Mesothelial cell of epicardium (in vitro differentiated cells): Measurements from ENCODE around the gene DFFA. TPM values are rescaled to one million over a fixed set of nuclear protein-coding genes. Genes with fewer than 3 reads are reported as not detected.
"Not testable (repeated sequence)": the region's sequence is repeated elsewhere in the genome, so short reads cannot be mapped to it uniquely, and the experiment has no call there.

Experiments
- DNase-seq, 2 experiments: peaks; one replicate each; pipeline ENCODE4 v3.0.0; 2021; ENCODE audit warnings: low spot score in 2 of 2; ENCODE audit not compliant: unreplicated experiment in 2 of 2
- H3K27ac Mint-ChIP-seq: 2 replicates; pipeline ENCODE4 v1.8.0; 2021; ENCODE audit warnings: mixed read lengths
- H3K27me3 Mint-ChIP-seq: 2 replicates; pipeline ENCODE4 v1.8.0; 2021; ENCODE audit warnings: low read depth, mixed read lengths
- H3K36me3 Mint-ChIP-seq: 2 replicates; pipeline ENCODE4 v1.8.0; 2021; ENCODE audit warnings: mixed read lengths
- H3K4me1 Mint-ChIP-seq: 2 replicates; pipeline ENCODE4 v1.8.0; 2021; ENCODE audit warnings: mixed read lengths
- H3K4me3 Mint-ChIP-seq: 2 replicates; pipeline ENCODE4 v1.8.0; 2021; ENCODE audit warnings: mild to moderate bottlenecking, moderate library complexity, mixed read lengths
- H3K9me3 Mint-ChIP-seq: 2 replicates; pipeline ENCODE4 v1.8.0; 2021; ENCODE audit warnings: mixed read lengths
- total RNA-seq: library from RNA; stranded (reverse); gene quantifications from 3 replicates; pipeline ENCODE4 v1.2.1, GENCODE V29; 2021
- TF ChIP-seq, protein P1 (sequence below): fragments of 200-600 bp; sonication (generic); IDR thresholded peaks from one replicate; pipeline ENCODE4 v1.5.0; 2021; ENCODE audit warnings: antibody characterized with exemption; ENCODE audit not compliant: unreplicated experiment

Gene DFFA
- total RNA-seq, 1 donor from 2014 or later, result 51.4 TPM

DNA sequence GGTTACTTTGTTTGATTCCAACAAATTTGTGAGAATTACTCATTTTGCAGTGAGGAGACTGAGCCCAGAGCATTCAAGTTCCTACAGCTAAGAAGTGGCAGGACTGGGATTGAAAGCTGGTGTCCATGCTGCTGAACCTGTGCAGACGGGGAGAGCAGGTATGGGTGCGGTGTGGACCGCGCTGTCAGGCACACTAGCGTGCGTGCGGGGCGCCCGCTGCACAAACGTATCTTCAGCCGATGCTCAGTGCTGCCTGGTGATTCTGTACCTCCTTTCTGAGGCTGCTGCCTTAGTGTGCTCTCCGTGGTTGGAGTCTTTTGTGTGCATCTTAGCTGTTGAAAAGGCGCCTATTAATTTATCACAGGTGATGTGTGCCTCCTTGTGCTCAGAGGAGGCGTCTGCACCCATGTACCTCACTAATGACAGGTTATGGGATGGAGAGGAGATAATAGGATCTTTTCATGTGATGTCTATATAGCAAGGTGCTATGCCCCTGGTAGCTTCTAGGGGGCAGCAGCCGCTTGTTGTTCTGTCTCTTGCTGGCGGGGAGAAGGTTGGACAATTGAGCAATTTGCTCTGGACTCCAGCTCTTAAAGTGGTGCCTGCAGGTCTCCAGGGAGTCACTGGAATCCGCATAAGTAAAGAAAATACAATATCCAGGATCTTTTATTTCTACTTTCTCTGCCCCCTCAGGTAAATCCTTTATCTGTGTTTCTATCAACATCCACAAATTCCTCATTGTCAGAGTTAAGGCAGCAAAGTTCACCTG, 35.0 kb upstream of the DFFA start:
- Mint-ChIP-seq H3K27ac (peak overlapping the region; percentile 67), H3K4me1 (peaks cover 45% of the 10 kb centered on the region)

DNA sequence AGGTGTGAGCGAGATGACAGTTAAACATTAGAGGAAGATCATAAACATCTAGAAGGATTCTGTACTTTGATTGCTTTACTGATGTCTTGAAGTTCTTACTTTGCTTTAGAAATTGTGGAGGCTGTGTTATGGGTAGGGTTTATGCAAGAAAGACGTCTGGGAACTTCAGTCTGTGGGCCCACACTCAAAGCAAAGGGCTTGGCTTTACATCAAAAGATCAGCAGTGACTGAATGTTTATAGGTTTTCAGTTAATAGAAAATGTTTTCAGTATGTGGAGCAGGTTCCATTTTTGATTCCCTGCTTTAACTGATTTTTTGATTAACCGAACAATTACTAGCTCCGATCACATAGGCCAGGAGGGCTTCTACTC, 34.3 kb upstream of the DFFA start:
- no peaks in the 10 kb centered on the region for H3K27me3 Mint-ChIP-seq
- DNase-seq, result no peak
- peak overlapping the region; percentile 47 for H3K27ac Mint-ChIP-seq
- TF ChIP-seq, protein P1, sequence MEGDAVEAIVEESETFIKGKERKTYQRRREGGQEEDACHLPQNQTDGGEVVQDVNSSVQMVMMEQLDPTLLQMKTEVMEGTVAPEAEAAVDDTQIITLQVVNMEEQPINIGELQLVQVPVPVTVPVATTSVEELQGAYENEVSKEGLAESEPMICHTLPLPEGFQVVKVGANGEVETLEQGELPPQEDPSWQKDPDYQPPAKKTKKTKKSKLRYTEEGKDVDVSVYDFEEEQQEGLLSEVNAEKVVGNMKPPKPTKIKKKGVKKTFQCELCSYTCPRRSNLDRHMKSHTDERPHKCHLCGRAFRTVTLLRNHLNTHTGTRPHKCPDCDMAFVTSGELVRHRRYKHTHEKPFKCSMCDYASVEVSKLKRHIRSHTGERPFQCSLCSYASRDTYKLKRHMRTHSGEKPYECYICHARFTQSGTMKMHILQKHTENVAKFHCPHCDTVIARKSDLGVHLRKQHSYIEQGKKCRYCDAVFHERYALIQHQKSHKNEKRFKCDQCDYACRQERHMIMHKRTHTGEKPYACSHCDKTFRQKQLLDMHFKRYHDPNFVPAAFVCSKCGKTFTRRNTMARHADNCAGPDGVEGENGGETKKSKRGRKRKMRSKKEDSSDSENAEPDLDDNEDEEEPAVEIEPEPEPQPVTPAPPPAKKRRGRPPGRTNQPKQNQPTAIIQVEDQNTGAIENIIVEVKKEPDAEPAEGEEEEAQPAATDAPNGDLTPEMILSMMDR, result no peak
- no peaks in the 10 kb centered on the region for H3K9me3 Mint-ChIP-seq
- no peak overlapping the region for H3K4me3 Mint-ChIP-seq
- H3K4me1 Mint-ChIP-seq, result peaks cover 45% of the 10 kb centered on the region
- no peaks in the 10 kb centered on the region for H3K36me3 Mint-ChIP-seq

More for the DNA sequence above, 35.0 kb upstream of the DFFA start:
- peak in 1 of 2 experiments; percentile 39 for DNase-seq
- H3K36me3 Mint-ChIP-seq, result no peaks in the 10 kb centered on the region
- H3K9me3 Mint-ChIP-seq, result no peaks in the 10 kb centered on the region
- no peak overlapping the region for H3K4me3 Mint-ChIP-seq
- TF ChIP-seq, protein P1, result peak; percentile 56
- no peaks in the 10 kb centered on the region for H3K27me3 Mint-ChIP-seq

DNA sequence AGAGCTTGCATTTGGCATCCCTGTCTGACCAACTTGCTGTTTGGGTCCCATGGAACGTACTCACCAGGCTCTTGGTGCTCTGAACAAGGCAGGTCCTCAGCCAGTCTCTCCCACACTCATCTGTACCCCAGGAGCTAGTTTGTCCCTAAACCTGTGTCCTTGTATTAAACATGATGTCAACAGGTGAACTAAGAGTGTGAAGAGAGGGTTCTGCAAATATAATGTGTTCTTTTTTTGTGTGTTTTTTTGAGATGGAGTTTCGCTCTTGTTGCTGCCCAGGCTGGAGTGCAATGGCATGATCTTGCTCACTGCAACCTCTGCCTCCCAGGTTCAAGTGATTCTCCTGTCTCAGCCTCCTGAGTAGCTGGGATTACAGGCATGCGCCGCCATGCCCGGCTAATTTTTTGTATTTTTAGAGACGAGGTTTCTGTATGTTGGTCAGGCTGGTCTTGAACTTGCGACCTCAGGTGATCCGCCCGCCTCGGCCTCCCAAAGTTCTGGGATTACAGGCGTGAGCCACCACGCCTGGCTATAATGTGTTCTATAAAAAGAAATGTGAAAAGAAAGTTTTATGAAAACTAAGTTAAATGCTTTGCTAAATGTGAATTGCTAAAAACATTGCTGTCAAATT, 33.8 kb upstream of the DFFA start:
- H3K4me3 Mint-ChIP-seq, DNase-seq: not testable (repeated sequence)
- H3K27ac Mint-ChIP-seq, result peak overlapping the region; percentile 47

DNA sequence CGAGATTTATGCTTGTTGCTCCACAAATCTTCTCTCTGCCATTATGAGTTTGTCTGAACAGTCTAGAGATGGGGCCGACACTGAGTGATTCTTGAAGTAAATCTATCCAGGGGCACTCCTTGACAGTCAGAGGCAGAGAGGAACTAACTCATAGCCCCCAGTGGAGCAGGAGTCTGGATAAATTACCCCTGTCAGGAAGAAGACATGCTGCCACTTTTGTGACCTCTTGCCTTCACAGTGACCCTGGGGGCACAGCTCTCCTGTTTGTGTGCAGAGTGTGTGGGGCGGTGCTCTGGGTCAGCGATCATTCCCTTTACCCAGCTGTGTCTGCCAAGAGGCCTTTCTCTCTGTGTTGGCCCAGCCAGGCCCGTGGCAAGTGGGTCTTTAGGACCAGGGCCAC, 31.9 kb upstream of the DFFA start:
- no peak for DNase-seq
- H3K27ac Mint-ChIP-seq, result peak overlapping the region; percentile 57
- TF ChIP-seq, protein P1, result no peak
- H3K4me3 Mint-ChIP-seq, result no peak overlapping the region
- H3K27me3 Mint-ChIP-seq, result no peaks in the 10 kb centered on the region
- H3K4me1 Mint-ChIP-seq, result peaks cover 34% of the 10 kb centered on the region
- no peaks in the 10 kb centered on the region for H3K36me3 Mint-ChIP-seq
- H3K9me3 Mint-ChIP-seq, result no peaks in the 10 kb centered on the region

More for the DNA sequence above, 33.8 kb upstream of the DFFA start:
- peaks cover 42% of the 10 kb centered on the region for H3K4me1 Mint-ChIP-seq
- not testable (repeated sequence) for H3K36me3 Mint-ChIP-seq, H3K27me3 Mint-ChIP-seq, H3K9me3 Mint-ChIP-seq

- TF ChIP-seq, protein P1, result no peak
- no peak overlapping the region for H3K4me3 Mint-ChIP-seq
- H3K9me3 Mint-ChIP-seq, result no peaks in the 10 kb centered on the region
- H3K4me1 Mint-ChIP-seq, result peaks cover 21% of the 10 kb centered on the region
- H3K27ac Mint-ChIP-seq, result no peak overlapping the region
- no peaks in the 10 kb centered on the region for H3K36me3 Mint-ChIP-seq
- H3K27me3 Mint-ChIP-seq, result no peaks in the 10 kb centered on the region
- DNase-seq, result no peak
Measured at GRCh38 chr1:10502206-10502605, 29.9 kb upstream of the DFFA start.

DNA sequence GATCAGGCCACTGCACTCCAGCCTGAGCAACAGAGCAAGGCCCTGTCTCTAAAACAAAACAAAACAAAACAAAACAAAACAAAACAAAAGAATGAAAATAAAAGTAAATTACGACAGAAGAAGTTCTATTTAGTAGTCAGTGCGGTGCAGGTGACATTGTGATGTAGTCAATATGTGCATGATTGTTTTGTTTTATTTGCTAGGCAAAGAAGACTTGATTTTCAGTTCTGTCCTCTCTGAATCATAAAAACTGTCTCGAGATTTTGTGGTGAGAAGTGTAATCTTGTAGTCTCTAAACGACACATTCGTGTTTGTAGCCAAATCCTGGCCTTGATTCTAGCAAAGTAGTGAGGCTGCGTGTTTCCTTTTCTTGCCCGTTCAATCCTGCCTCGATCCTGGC, 25.9 kb upstream of the DFFA start:
- Mint-ChIP-seq H3K4me1 (peaks cover 25% of the 10 kb centered on the region), H3K4me3 (no peak overlapping the region), H3K27me3 (no peaks in the 10 kb centered on the region), H3K27ac (no peak overlapping the region), H3K36me3 (no peaks in the 10 kb centered on the region), H3K9me3 (no peaks in the 10 kb centered on the region)
- DNase-seq, result no peak
- TF ChIP-seq, protein P1, result no peak
